Measurements from ENCODE around the gene TTYH2.

DNA sequence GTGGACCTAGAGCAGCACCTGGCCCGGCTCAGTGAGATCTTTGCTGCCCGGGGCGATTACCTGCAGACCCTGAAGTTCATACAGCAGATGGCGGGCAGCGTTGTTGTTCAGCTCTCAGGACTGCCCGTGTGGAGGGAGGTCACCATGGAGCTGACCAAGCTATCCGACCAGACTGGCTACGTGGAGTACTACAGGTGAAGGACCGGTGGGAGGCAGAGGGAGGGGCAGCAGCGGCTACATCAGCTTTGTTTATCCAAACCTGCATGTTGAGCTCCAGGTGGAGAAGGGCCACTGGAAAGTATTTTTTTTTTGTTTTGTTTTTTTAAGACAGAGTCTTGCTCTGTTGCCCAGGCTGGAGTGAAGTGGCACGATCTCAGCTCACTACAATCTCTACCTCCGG is 23.9 kb downstream of the TTYH2 start:
- TF ChIP-seq, protein P1, sequence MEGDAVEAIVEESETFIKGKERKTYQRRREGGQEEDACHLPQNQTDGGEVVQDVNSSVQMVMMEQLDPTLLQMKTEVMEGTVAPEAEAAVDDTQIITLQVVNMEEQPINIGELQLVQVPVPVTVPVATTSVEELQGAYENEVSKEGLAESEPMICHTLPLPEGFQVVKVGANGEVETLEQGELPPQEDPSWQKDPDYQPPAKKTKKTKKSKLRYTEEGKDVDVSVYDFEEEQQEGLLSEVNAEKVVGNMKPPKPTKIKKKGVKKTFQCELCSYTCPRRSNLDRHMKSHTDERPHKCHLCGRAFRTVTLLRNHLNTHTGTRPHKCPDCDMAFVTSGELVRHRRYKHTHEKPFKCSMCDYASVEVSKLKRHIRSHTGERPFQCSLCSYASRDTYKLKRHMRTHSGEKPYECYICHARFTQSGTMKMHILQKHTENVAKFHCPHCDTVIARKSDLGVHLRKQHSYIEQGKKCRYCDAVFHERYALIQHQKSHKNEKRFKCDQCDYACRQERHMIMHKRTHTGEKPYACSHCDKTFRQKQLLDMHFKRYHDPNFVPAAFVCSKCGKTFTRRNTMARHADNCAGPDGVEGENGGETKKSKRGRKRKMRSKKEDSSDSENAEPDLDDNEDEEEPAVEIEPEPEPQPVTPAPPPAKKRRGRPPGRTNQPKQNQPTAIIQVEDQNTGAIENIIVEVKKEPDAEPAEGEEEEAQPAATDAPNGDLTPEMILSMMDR (IDR thresholded peaks at IDR 0.05; ENCODE audit: poor library complexity, severe bottlenecking), result no peak
- no peak for TF ChIP-seq POLR2AphosphoS5 (IDR thresholded peaks at IDR 0.05)
- no peak for TF ChIP-seq TAF1 (IDR thresholded peaks at IDR 0.05; ENCODE audit: low read depth)
- TF ChIP-seq EZH2 (IDR thresholded peaks at IDR 0.05; ENCODE audit: borderline replicate concordance, insufficient read depth, low read length, poor library complexity, severe bottlenecking), result no peak
